Gastroesophageal sphincter (tissue), 4 donors: Measurements from ENCODE around the gene TGFA. TPM values are rescaled to one million over a fixed set of nuclear protein-coding genes. Genes with fewer than 3 reads are reported as not detected.

Experiments
- ATAC-seq: fragments of 150-250 bp; one replicate; pipeline ENCODE4 v1.9.1; 2016; ENCODE audit warnings: mild to moderate bottlenecking, moderate library complexity
- H3K27ac ChIP-seq, 4 donors: fragments of 200-600 bp; sonication (generic) in 3 of 4; 1 replicate in 3 of 4; 2 replicates in 1 of 4; pipeline ENCODE4 v1.5.1; 2016 to 2019
- H3K27me3 ChIP-seq: fragments of 200-600 bp; sonication (generic); one replicate; pipeline ENCODE4 v1.5.1; 2019
- H3K36me3 ChIP-seq, 2 donors: fragments of 200-600 bp; sonication (generic); one replicate each; pipeline ENCODE4 v1.5.1; 2019; ENCODE audit warnings: control low read depth in 1 of 2
- H3K4me1 ChIP-seq, 3 donors: fragments of 200-600 bp; sonication (generic); 1 replicate in 2 of 3; 2 replicates in 1 of 3; pipeline ENCODE4 v1.5.1; 2016 to 2019; ENCODE audit warnings: control low read depth in 2 of 3
- H3K4me3 ChIP-seq, 2 donors: fragments of 200-600 bp; sonication (generic); one replicate each; pipeline ENCODE4 v1.5.1; 2019; ENCODE audit warnings: mild to moderate bottlenecking in 1 of 2, moderate library complexity in 1 of 2
- H3K9me3 ChIP-seq, 3 donors: fragments of 200-600 bp; sonication (generic); one replicate each; pipeline ENCODE4 v1.5.1; 2017 to 2019; ENCODE audit warnings: control low read depth in 2 of 3
- EP300 ChIP-seq: sonication (generic); formaldehyde crosslinking; IDR thresholded peaks from one replicate; pipeline ENCODE4 v1.6.1; 2017; ENCODE audit warnings: antibody characterized with exemption, mild to moderate bottlenecking
- POLR2A ChIP-seq, 2 donors: fragments of 450-650 bp; IDR thresholded peaks; one replicate each; pipeline ENCODE4 v1.6.1; 2017; ENCODE audit warnings: antibody characterized with exemption in 2 of 2, mild to moderate bottlenecking in 2 of 2, moderate library complexity in 1 of 2
- POLR2AphosphoS5 ChIP-seq: sonication (generic); formaldehyde crosslinking; IDR thresholded peaks from one replicate; pipeline ENCODE4 v1.6.1; 2017; ENCODE audit warnings: antibody characterized with exemption
- WGBS, 2 donors: methylation state at CpG; one replicate each; pipeline ENCODE4 v1.1.5; 2018; ENCODE audit warnings: low coverage in 1 of 2; 5-methylcytosine and 5-hydroxymethylcytosine counted together
- total RNA-seq, 4 donors: library from RNA; depleted of rRNA; stranded (reverse); fragments of >200 nt; gene quantifications; one replicate each; pipeline ENCODE4 v1.1.0, GENCODE V29; 2016
- TF ChIP-seq, protein P1 (sequence below), 4 experiments: fragments of 200-600 bp in 2 of 4; fragments of 450-650 bp in 2 of 4; sonication (generic) in 1 of 4; IDR thresholded peaks; one replicate each; pipeline ENCODE4 v1.5.1; 2017 to 2019; ENCODE audit warnings: antibody characterized with exemption in 4 of 4, mild to moderate bottlenecking in 2 of 4, moderate library complexity in 2 of 4

Gene TGFA
- total RNA-seq, 4 donors from 2014 or later = 0.31 to 5.0 (median 1.6) TPM

DNA sequence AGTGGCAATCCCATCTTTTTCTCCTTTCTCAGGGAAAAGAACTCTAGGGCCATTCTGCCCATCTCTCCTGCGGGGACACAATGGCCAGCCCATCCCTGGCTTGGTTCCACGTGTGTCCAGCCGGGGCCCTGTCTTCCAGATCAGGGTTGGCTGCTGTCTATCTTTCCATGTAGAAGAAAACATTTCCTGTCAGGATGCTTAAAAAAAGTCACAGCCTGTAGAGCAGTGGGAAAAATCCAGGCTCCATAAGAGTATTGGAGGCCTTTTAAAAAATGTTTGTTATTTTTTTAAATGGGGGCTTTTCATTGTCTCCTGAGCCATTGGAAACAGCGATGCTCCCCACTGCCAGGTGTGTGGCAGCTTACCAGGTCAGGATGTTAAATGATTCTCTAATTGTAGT lies 105.6 kb downstream of the TGFA start:
- H3K4me1 ChIP-seq = no peaks in the 10 kb centered on the region
- TF ChIP-seq POLR2AphosphoS5 (no peak), POLR2A (IDR thresholded peaks at IDR 0.05) (no peak), EP300 (no peak)
- TF ChIP-seq, protein P1, sequence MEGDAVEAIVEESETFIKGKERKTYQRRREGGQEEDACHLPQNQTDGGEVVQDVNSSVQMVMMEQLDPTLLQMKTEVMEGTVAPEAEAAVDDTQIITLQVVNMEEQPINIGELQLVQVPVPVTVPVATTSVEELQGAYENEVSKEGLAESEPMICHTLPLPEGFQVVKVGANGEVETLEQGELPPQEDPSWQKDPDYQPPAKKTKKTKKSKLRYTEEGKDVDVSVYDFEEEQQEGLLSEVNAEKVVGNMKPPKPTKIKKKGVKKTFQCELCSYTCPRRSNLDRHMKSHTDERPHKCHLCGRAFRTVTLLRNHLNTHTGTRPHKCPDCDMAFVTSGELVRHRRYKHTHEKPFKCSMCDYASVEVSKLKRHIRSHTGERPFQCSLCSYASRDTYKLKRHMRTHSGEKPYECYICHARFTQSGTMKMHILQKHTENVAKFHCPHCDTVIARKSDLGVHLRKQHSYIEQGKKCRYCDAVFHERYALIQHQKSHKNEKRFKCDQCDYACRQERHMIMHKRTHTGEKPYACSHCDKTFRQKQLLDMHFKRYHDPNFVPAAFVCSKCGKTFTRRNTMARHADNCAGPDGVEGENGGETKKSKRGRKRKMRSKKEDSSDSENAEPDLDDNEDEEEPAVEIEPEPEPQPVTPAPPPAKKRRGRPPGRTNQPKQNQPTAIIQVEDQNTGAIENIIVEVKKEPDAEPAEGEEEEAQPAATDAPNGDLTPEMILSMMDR (IDR thresholded peaks at IDR 0.05) = no peak
- no peaks in the 10 kb centered on the region for H3K27me3 ChIP-seq
- WGBS, 2 donors = 33 to 61% methylated on average over 2 to 4 of the region's 4 CpGs
- ATAC-seq = no peak
- H3K36me3 ChIP-seq = no peaks in the 10 kb centered on the region
- no peak overlapping the region for H3K4me3 ChIP-seq
- no peak overlapping the region for H3K27ac ChIP-seq
- no peaks in the 10 kb centered on the region for H3K9me3 ChIP-seq

DNA sequence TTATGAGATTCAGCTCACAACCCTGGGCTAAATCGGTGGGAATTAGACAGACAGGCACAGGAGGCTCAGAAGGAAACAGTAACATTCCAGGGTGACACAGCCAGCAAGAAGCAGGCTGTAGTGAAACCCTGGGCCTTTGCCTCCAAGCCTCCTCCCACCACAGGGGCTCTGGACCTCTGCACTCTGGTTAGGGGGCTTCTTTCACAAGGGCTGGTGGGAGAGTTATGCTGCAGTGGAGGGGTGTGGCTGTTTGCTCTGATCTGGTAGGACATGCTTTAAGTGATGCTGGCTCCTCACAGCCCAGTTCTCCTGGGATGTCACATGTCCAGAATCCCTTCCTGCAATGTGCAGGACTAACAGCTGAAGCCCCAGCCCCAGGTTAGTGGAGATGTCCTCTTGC lies 109.9 kb downstream of the TGFA start:
- no peaks in the 10 kb centered on the region for H3K4me1 ChIP-seq
- H3K27ac ChIP-seq = no peak overlapping the region
- ATAC-seq = no peak
- TF ChIP-seq POLR2AphosphoS5 (no peak), EP300 (no peak), POLR2A (IDR thresholded peaks at IDR 0.05) (no peak)
- TF ChIP-seq, protein P1 (IDR thresholded peaks at IDR 0.05) = no peak
- H3K36me3 ChIP-seq = no peaks in the 10 kb centered on the region
- 60% methylated on average over 1 of the region's 1 CpG; no CpG with 5 or more reads in 1 of the 2 donors for whole genome bisulfite sequencing, 2 donors
- no peak overlapping the region for H3K4me3 ChIP-seq
- no peaks in the 10 kb centered on the region for H3K9me3 ChIP-seq
- H3K27me3 ChIP-seq = peaks cover 8% of the 10 kb centered on the region

- no peak for ATAC-seq
- no peaks in the 10 kb centered on the region for H3K9me3 ChIP-seq
- no peaks in the 10 kb centered on the region for H3K4me1 ChIP-seq
- no peak overlapping the region for H3K4me3 ChIP-seq
- H3K36me3 ChIP-seq = no peaks in the 10 kb centered on the region
- TF ChIP-seq EP300 (no peak), POLR2A (IDR thresholded peaks at IDR 0.05) (no peak), POLR2AphosphoS5 (no peak)
- TF ChIP-seq, protein P1 (IDR thresholded peaks at IDR 0.05) = no peak
- peaks cover 11% of the 10 kb centered on the region for H3K27me3 ChIP-seq
- no peak overlapping the region for H3K27ac ChIP-seq
- 86% methylated on average over 1 of the region's 2 CpGs; no CpG with 5 or more reads in 1 of the 2 donors for WGBS, 2 donors
Observed at GRCh38 chr2:70443078-70443465, 110.6 kb downstream of the TGFA start.

DNA sequence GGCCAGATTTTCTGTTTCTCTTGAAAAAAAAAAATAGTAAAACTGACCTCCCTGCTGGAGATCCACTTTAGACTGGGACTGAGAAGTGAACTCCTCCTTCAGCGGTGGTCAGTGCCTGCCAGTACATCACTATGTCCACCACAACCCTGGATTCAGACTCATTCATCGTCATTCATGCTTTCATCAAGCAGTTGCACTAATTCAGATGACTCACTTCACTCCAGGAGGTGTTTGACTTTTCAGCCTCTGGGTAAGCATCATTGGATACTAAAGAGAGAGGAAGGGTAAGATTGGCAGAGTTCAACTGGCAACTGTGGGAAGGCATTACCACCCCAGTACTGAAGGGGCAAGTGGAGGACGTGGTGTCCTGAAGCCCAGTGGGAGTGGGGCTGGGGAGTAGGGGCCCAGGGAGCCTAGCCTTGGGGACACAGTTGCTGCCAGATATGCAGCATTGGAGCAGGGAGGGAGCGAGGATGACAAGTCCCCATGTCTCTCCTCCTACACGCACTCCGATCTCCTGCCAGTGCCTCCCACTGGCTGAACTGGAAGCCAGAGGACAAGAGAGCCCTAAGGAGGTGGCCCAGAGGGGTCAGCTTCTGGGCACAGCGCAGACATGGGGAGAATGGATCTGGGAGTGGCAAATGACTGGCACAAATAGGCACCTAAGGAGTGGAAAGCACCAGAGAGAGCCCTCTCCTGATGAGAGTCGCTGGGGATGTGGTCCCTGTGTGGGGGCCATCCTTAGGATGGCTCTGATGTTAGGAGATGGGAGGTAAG lies 111.1 kb downstream of the TGFA start:
- Histone ChIP-seq H3K27ac (no peak overlapping the region), H3K4me3 (no peak overlapping the region), H3K9me3 (no peaks in the 10 kb centered on the region), H3K27me3 (peaks cover 13% of the 10 kb centered on the region), H3K4me1 (no peaks in the 10 kb centered on the region), H3K36me3 (no peaks in the 10 kb centered on the region)
- TF ChIP-seq POLR2AphosphoS5 (no peak), EP300 (no peak), POLR2A (IDR thresholded peaks at IDR 0.05) (no peak)
- TF ChIP-seq, protein P1 (IDR thresholded peaks at IDR 0.05) = no peak
- 90 to 92% methylated on average over 2 to 3 of the region's 8 CpGs for WGBS, 2 donors
- ATAC-seq = no peak

DNA sequence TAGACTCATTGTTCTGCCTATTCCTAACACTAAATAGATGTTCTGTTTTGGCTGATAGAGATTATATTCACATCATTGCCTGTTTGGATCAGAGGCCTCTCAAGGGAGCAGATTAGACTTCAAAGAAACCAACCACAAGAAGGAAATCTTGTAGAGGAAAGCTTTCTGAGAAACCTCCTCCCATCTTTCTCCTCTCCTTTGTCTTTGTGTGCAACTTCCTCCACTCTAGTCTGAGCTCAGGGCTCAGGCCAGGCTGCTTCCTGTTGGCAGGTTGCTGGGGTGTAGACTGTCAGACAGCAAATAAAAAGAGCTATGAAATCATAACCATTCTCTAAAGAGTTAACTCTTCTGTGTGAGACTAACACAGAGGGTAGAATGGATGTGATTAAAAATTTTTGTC lies 113.0 kb downstream of the TGFA start:
- peaks cover 24% of the 10 kb centered on the region for H3K27me3 ChIP-seq
- H3K4me1 ChIP-seq = no peaks in the 10 kb centered on the region
- ATAC-seq = no peak
- no peaks in the 10 kb centered on the region for H3K9me3 ChIP-seq
- TF ChIP-seq, protein P1 (IDR thresholded peaks at IDR 0.05) = no peak
- TF ChIP-seq POLR2A (IDR thresholded peaks at IDR 0.05) (no peak), POLR2AphosphoS5 (no peak), EP300 (no peak)
- no peaks in the 10 kb centered on the region for H3K36me3 ChIP-seq
- H3K27ac ChIP-seq = no peak overlapping the region
- H3K4me3 ChIP-seq = no peak overlapping the region
